ENCODE results near the gene NCK1. TPM values are rescaled to one million over a fixed set of nuclear protein-coding genes. Genes with fewer than 3 reads are reported as not detected.
"Not testable (repeated sequence)": the region's sequence is repeated elsewhere in the genome, so short reads cannot be mapped to it uniquely, and the experiment has no call there.

The NCK1 gene
- total and polyA plus RNA-seq, 5 experiments from 2014 or later: 36.1 to 62.2 (median 44.3) TPM

- no peaks in the 10 kb centered on the region for H3K27me3 Mint-ChIP-seq
- peak overlapping the region in 1 of 10 donors; percentile 25 for H3K27ac Mint-ChIP-seq
- peaks cover 0 to 8% (median 4%) of the 10 kb centered on the region in 4 donors for H3K4me1 Mint-ChIP-seq
- no peak overlapping the region for H3K4me3 Mint-ChIP-seq
- no peaks in the 10 kb centered on the region for H3K9me3 Mint-ChIP-seq
- POLR2A ChIA-PET: no interaction called here
- H3K36me3 Mint-ChIP-seq: peaks cover 0 to 31% (median 19%) of the 10 kb centered on the region in 3 donors
- DNase-seq (no peak), ATAC-seq (no peak)
Observed at GRCh38 chr3:136838641-136839555, 23.1 kb upstream of the NCK1 start.

GRCh38 chr3:136839556-136839931 is 22.5 kb upstream of the NCK1 start:
- Mint-ChIP-seq H3K36me3 (peaks cover 0 to 34% (median 21%) of the 10 kb centered on the region in 3 donors), H3K27ac (peak overlapping the region in 2 of 10 donors; percentile 3), H3K9me3 (no peaks in the 10 kb centered on the region), H3K27me3 (no peaks in the 10 kb centered on the region), H3K4me1 (peaks cover 0 to 9% (median 4%) of the 10 kb centered on the region in 4 donors), H3K4me3 (no peak overlapping the region)
- ATAC-seq (no peak), DNase-seq (no peak)
- POLR2A ChIA-PET: no interaction called here

GRCh38 chr3:136840252-136840651 is 21.8 kb upstream of the NCK1 start:
- Mint-ChIP-seq H3K9me3 (no peaks in the 10 kb centered on the region), H3K36me3 (peaks cover 0 to 39% (median 26%) of the 10 kb centered on the region in 3 donors), H3K27me3 (no peaks in the 10 kb centered on the region), H3K4me1 (peaks cover 0 to 9% (median 4%) of the 10 kb centered on the region in 4 donors), H3K27ac (peak overlapping the region in 1 of 10 donors; percentile 45), H3K4me3 (no peak overlapping the region)
- ATAC-seq (no peak), DNase-seq (no peak)
- POLR2A ChIA-PET: no interaction called here

- H3K9me3 Mint-ChIP-seq: no peaks in the 10 kb centered on the region
- no peak for ATAC-seq
- no peak for DNase-seq
- H3K4me3 Mint-ChIP-seq: no peak overlapping the region
- H3K4me1 Mint-ChIP-seq: peaks cover 0 to 10% (median 4%) of the 10 kb centered on the region in 4 donors
- H3K27ac Mint-ChIP-seq: no peak overlapping the region
- peaks cover 0 to 55% (median 40%) of the 10 kb centered on the region in 3 donors for H3K36me3 Mint-ChIP-seq
- no peaks in the 10 kb centered on the region for H3K27me3 Mint-ChIP-seq
- POLR2A ChIA-PET: interaction anchor here (1.2 kb wide), 1 partner anchor 67 kb away, joined by 3 read pairs; no protein-coding TSS in a partner anchor
Observed at GRCh38 chr3:136842294-136842693, 19.7 kb upstream of the NCK1 start.

GRCh38 chr3:136844724-136845123 is 17.3 kb upstream of the NCK1 start:
- ATAC-seq: no peak
- POLR2A ChIA-PET: no interaction called here
- H3K9me3 Mint-ChIP-seq: no peaks in the 10 kb centered on the region

GRCh38 chr3:136852180-136852579 is 9.8 kb upstream of the NCK1 start:
- Mint-ChIP-seq H3K4me3 (no peak overlapping the region), H3K27me3 (no peaks in the 10 kb centered on the region), H3K36me3 (peaks cover 7 to 31% (median 23%) of the 10 kb centered on the region in 3 donors), H3K27ac (no peak overlapping the region), H3K9me3 (peaks cover 0 to 7% (median 6%) of the 10 kb centered on the region in 9 donors), H3K4me1 (peaks cover 7 to 13% (median 10%) of the 10 kb centered on the region in 4 donors)
- DNase-seq (no peak), ATAC-seq (no peak)
- POLR2A ChIA-PET: no interaction called here

More at GRCh38 chr3:136844724-136845123, 17.3 kb upstream of the NCK1 start:
- H3K4me1 Mint-ChIP-seq: peaks cover 0 to 9% (median under 1%) of the 10 kb centered on the region in 4 donors
- no peaks in the 10 kb centered on the region for H3K27me3 Mint-ChIP-seq
- H3K36me3 Mint-ChIP-seq: peaks cover 0 to 47% (median 38%) of the 10 kb centered on the region in 3 donors
- no peak overlapping the region for H3K4me3 Mint-ChIP-seq
- H3K27ac Mint-ChIP-seq: no peak overlapping the region
- no peak for DNase-seq

GRCh38 chr3:136856665-136857064 is 5.3 kb upstream of the NCK1 start:
- ATAC-seq: no peak
- H3K27ac Mint-ChIP-seq: no peak overlapping the region
- peaks cover 21 to 35% (median 34%) of the 10 kb centered on the region in 4 donors for H3K4me1 Mint-ChIP-seq
- no peak for DNase-seq
- no peaks in the 10 kb centered on the region for H3K27me3 Mint-ChIP-seq
- H3K4me3 Mint-ChIP-seq: no peak overlapping the region
- POLR2A ChIA-PET: no interaction called here
- H3K9me3 Mint-ChIP-seq: peaks cover 3 to 8% (median 7%) of the 10 kb centered on the region in 9 donors
- peaks cover 9 to 34% (median 20%) of the 10 kb centered on the region in 3 donors for H3K36me3 Mint-ChIP-seq

- no peak for ATAC-seq
- peaks cover 18 to 46% (median 37%) of the 10 kb centered on the region in 4 donors for H3K4me1 Mint-ChIP-seq
- H3K27me3 Mint-ChIP-seq: no peaks in the 10 kb centered on the region
- no peak overlapping the region for H3K27ac Mint-ChIP-seq
- POLR2A ChIA-PET: no interaction called here
- peaks cover 3 to 8% (median 7%) of the 10 kb centered on the region in 9 donors for H3K9me3 Mint-ChIP-seq
- peak overlapping the region in 1 of 10 donors; percentile 12 for H3K4me3 Mint-ChIP-seq
- H3K36me3 Mint-ChIP-seq: peaks cover 9 to 34% (median 15%) of the 10 kb centered on the region in 3 donors
- no peak for DNase-seq
Observed at GRCh38 chr3:136858381-136858780, 3.6 kb upstream of the NCK1 start.

- peak overlapping the region; percentile 91 to 98 (median 96) for H3K4me3 Mint-ChIP-seq
- H3K4me1 Mint-ChIP-seq: peaks cover 19 to 55% (median 42%) of the 10 kb centered on the region in 4 donors
- peaks cover 3 to 8% (median 7%) of the 10 kb centered on the region in 9 donors for H3K9me3 Mint-ChIP-seq
- ATAC-seq: no peak
- peaks cover 9 to 25% (median 17%) of the 10 kb centered on the region in 3 donors for H3K36me3 Mint-ChIP-seq
- no peak for DNase-seq
- peak overlapping the region; percentile 96 to 99 (median 98) for H3K27ac Mint-ChIP-seq
- POLR2A ChIA-PET: interaction anchor here (0.6 to 4.5 kb wide), 5 partner anchors 59 to 665 kb away, joined by 3 to 108 read pairs (median 13); partner anchors contain the start of genes MSL2 and STAG1
- H3K27me3 Mint-ChIP-seq: no peaks in the 10 kb centered on the region
Observed at GRCh38 chr3:136860541-136860940, 1.5 kb upstream of the NCK1 start.

GRCh38 chr3:136862617-136863322 is 762 bp downstream of the NCK1 start:
- H3K36me3 Mint-ChIP-seq: peaks cover 3 to 31% (median 14%) of the 10 kb centered on the region in 3 donors
- DNase-seq (peak in 5 of 10 donors; percentile 12 to 67 (median 34)), ATAC-seq (peak in 1 of 2 donors; percentile 5)
- H3K4me3 Mint-ChIP-seq: peak overlapping the region; percentile 91 to 98 (median 96)
- peaks cover 0 to 4% (median 0%) of the 10 kb centered on the region in 9 donors for H3K9me3 Mint-ChIP-seq
- H3K27ac Mint-ChIP-seq: peak overlapping the region; percentile 94 to 99 (median 98)
- POLR2A ChIA-PET: interaction anchor here (0.5 to 4.5 kb wide), 21 partner anchors 10 to 1839 kb away, joined by 3 to 108 read pairs (median 4); partner anchors contain the start of genes MSL2 and STAG1
- H3K4me1 Mint-ChIP-seq: peaks cover 29 to 64% (median 55%) of the 10 kb centered on the region in 4 donors
- no peaks in the 10 kb centered on the region for H3K27me3 Mint-ChIP-seq

- no peak overlapping the region for H3K4me3 Mint-ChIP-seq
- DNase-seq: no peak
- H3K4me1 Mint-ChIP-seq: peaks cover 38 to 78% (median 68%) of the 10 kb centered on the region in 4 donors
- POLR2A ChIA-PET: no interaction called here
- no peak overlapping the region for H3K27ac Mint-ChIP-seq
- peaks cover 21 to 76% (median 36%) of the 10 kb centered on the region in 3 donors for H3K36me3 Mint-ChIP-seq
- no peaks in the 10 kb centered on the region for H3K27me3 Mint-ChIP-seq
- no peak for ATAC-seq
- peaks cover 0 to 12% (median 9%) of the 10 kb centered on the region in 9 donors for H3K9me3 Mint-ChIP-seq
Observed at GRCh38 chr3:136869282-136869681, 7.3 kb downstream of the NCK1 start.

GRCh38 chr3:136872258-136872657 is 10.2 kb downstream of the NCK1 start:
- ATAC-seq, POLR2A ChIA-PET, H3K27me3 Mint-ChIP-seq, DNase-seq: not testable (repeated sequence)
- peaks cover 30 to 74% (median 64%) of the 10 kb centered on the region in 4 donors for H3K4me1 Mint-ChIP-seq
- H3K36me3 Mint-ChIP-seq: peaks cover 26 to 68% (median 44%) of the 10 kb centered on the region in 3 donors
- peaks cover 0 to 12% (median 9%) of the 10 kb centered on the region in 9 donors for H3K9me3 Mint-ChIP-seq
- H3K4me3 Mint-ChIP-seq: peak overlapping the region in 5 of 10 donors; percentile 23 to 52 (median 40)
- H3K27ac Mint-ChIP-seq: peak overlapping the region in 4 of 10 donors; percentile 17 to 62 (median 26)

Measured in naive thymus-derived CD8-positive, alpha-beta T cell (primary cell).